Dendritic cell treated with granulocyte-macrophage colony-stimulating factor and Interleukin-4, amounts not matched to agents 40 ng/mL and 50 ng/mL, for 4 days (primary cell): ENCODE measurements around the gene CSMD2.

Source experiments
- H3K27ac Mint-ChIP-seq: one replicate; pipeline ENCODE4 v1.8.0; 2022; ENCODE audit warnings: mild to moderate bottlenecking, mixed read lengths
- H3K27me3 Mint-ChIP-seq: one replicate; pipeline ENCODE4 v1.8.0; 2022; ENCODE audit warnings: mild to moderate bottlenecking, mixed read lengths
- H3K36me3 Mint-ChIP-seq: one replicate; pipeline ENCODE4 v1.8.0; 2022; ENCODE audit warnings: low read depth, mixed read lengths
- H3K4me1 Mint-ChIP-seq: one replicate; pipeline ENCODE4 v1.8.0; 2022; ENCODE audit warnings: low read depth, mixed read lengths
- H3K4me3 Mint-ChIP-seq: one replicate; pipeline ENCODE4 v1.8.0; 2022; ENCODE audit warnings: mild to moderate bottlenecking, moderate library complexity, mixed read lengths
- H3K9me3 Mint-ChIP-seq: one replicate; pipeline ENCODE4 v1.8.0; 2022; ENCODE audit warnings: mixed read lengths
- intact Hi-C: fragments of 100-400 bp; cut with micrococcal nuclease; formaldehyde crosslinking; loops from one replicate; pipeline ENCODE4 v1.15.0; 2022

Gene CSMD2

GRCh38 chr1:33874636-33875035 lies 290.4 kb downstream of the CSMD2 start:
- no peaks in the 10 kb centered on the region for H3K9me3 Mint-ChIP-seq
- no peaks in the 10 kb centered on the region for H3K27me3 Mint-ChIP-seq
- intact Hi-C loops, result no loop called here
- no peak overlapping the region for H3K4me3 Mint-ChIP-seq
- H3K36me3 Mint-ChIP-seq, result no peaks in the 10 kb centered on the region
- H3K27ac Mint-ChIP-seq, result no peak overlapping the region
- H3K4me1 Mint-ChIP-seq, result no peaks in the 10 kb centered on the region

- H3K4me1 Mint-ChIP-seq, result no peaks in the 10 kb centered on the region
- no peaks in the 10 kb centered on the region for H3K9me3 Mint-ChIP-seq
- no peak overlapping the region for H3K27ac Mint-ChIP-seq
- H3K36me3 Mint-ChIP-seq, result no peaks in the 10 kb centered on the region
- no peak overlapping the region for H3K4me3 Mint-ChIP-seq
- no peaks in the 10 kb centered on the region for H3K27me3 Mint-ChIP-seq
- intact Hi-C loops, result no loop called here
Observed at GRCh38 chr1:33872683-33873082, 292.3 kb downstream of the CSMD2 start.

GRCh38 chr1:33872275-33872674 lies 292.8 kb downstream of the CSMD2 start:
- no peaks in the 10 kb centered on the region for H3K27me3 Mint-ChIP-seq
- H3K4me1 Mint-ChIP-seq, result no peaks in the 10 kb centered on the region
- intact Hi-C loops, result no loop called here
- no peak overlapping the region for H3K4me3 Mint-ChIP-seq
- H3K9me3 Mint-ChIP-seq, result no peaks in the 10 kb centered on the region
- H3K36me3 Mint-ChIP-seq, result no peaks in the 10 kb centered on the region
- H3K27ac Mint-ChIP-seq, result no peak overlapping the region

GRCh38 chr1:33867684-33868083 lies 297.3 kb downstream of the CSMD2 start:
- peaks cover 1% of the 10 kb centered on the region for H3K27me3 Mint-ChIP-seq
- intact Hi-C loops, result no loop called here
- H3K4me3 Mint-ChIP-seq, result no peak overlapping the region
- H3K9me3 Mint-ChIP-seq, result no peaks in the 10 kb centered on the region
- H3K4me1 Mint-ChIP-seq, result no peaks in the 10 kb centered on the region
- no peak overlapping the region for H3K27ac Mint-ChIP-seq
- H3K36me3 Mint-ChIP-seq, result no peaks in the 10 kb centered on the region

- Mint-ChIP-seq H3K4me3 (no peak overlapping the region), H3K27ac (no peak overlapping the region), H3K27me3 (peaks cover 1% of the 10 kb centered on the region), H3K9me3 (no peaks in the 10 kb centered on the region), H3K4me1 (no peaks in the 10 kb centered on the region), H3K36me3 (no peaks in the 10 kb centered on the region)
- intact Hi-C loops, result no loop called here
Observed at GRCh38 chr1:33866281-33866680, 298.7 kb downstream of the CSMD2 start.

DNA sequence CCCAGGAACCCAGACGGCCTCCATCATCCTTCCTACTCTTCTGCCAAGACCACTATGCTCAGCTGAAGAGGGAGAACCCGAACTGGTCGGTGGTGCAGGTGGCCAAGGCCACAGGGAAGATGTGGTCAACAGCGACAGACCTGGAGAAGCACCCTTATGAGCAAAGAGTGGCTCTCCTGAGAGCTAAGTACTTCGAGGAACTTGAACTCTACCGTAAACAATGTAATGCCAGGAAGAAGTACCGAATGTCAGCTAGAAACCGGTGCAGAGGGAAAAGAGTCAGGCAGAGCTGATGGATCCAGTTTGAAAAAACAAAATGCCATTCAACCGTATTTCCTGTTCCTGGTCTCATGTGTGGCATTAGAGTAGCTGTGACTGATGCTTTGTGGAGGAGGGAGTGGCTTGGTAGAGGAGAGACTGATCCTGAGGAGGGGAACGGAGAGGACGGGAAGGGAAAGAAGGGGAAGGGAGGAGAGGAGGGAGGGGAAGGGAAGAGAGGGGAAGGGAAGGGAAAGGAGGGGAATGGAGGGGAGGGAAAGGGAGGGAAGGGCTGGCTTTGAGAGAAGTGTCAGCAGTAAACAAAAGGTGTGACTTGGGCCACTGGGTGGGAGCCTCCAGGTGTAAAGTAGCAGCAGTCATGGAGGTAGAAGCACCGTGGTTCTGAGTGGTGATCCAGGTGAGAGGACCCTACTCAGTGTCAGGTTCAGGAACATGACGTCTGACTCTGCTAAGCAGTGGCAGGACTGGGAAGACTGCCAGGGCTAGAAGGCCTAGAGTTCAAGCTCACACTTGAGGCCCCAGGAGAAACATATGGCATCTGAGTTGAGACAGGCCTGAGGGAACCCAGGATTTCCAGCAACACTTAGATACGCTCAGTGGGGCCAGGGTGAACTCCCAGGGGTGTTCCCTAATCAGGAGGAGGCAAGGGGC lies 300.3 kb downstream of the CSMD2 start:
- intact Hi-C loops, result no loop called here
- Mint-ChIP-seq H3K9me3 (no peaks in the 10 kb centered on the region), H3K27ac (no peak overlapping the region), H3K4me1 (no peaks in the 10 kb centered on the region), H3K27me3 (peaks cover 1% of the 10 kb centered on the region), H3K4me3 (no peak overlapping the region), H3K36me3 (no peaks in the 10 kb centered on the region)

DNA sequence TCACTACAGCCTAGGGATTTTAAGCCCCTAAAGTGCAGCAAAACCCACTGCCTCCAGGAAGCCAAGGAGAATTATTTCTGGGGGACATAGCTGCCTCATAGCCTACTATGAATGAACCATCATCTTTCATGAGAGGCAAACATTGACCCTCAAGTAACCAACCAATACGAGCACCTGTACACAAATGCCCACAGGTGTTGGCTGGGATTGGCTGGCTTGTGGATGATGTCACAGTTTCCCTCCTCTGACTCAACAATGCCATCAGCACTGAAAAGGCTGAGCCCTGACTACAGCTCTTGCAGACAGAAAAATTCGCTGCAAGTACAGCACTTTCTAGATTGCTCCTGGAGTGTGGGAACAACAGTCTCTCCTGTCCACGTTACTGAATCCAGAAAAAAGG lies 301.3 kb downstream of the CSMD2 start, which contains the start of gene HMGB4:
TSS of gene HMGB4 (plus strand) at position 301 of the 400 bp plus-strand sequence. CDS start 113 bp downstream, outside the sequence.
- H3K36me3 Mint-ChIP-seq, result no peaks in the 10 kb centered on the region
- no peak within 1 kb of the TSS for H3K4me3 Mint-ChIP-seq
- intact Hi-C loops, result no loop called here
- H3K27ac Mint-ChIP-seq, result no peak within 1 kb of the TSS
- H3K27me3 Mint-ChIP-seq, result peaks cover 1% of the 10 kb centered on the region
- H3K9me3 Mint-ChIP-seq, result no peaks in the 10 kb centered on the region
- no peaks in the 10 kb centered on the region for H3K4me1 Mint-ChIP-seq

GRCh38 chr1:33860671-33861070 lies 304.4 kb downstream of the CSMD2 start:
- Mint-ChIP-seq H3K4me3 (no peak overlapping the region), H3K36me3 (no peaks in the 10 kb centered on the region), H3K27ac (no peak overlapping the region), H3K4me1 (no peaks in the 10 kb centered on the region), H3K27me3 (no peaks in the 10 kb centered on the region), H3K9me3 (no peaks in the 10 kb centered on the region)
- intact Hi-C loops, result no loop called here

- Mint-ChIP-seq H3K4me1 (no peaks in the 10 kb centered on the region), H3K9me3 (no peaks in the 10 kb centered on the region), H3K36me3 (no peaks in the 10 kb centered on the region), H3K27ac (no peak overlapping the region), H3K4me3 (no peak overlapping the region), H3K27me3 (peaks cover 1% of the 10 kb centered on the region)
- intact Hi-C loops, result no loop called here
Observed at GRCh38 chr1:33854091-33854490, 310.9 kb downstream of the CSMD2 start.

GRCh38 chr1:33853431-33853830 lies 311.6 kb downstream of the CSMD2 start:
- H3K27me3 Mint-ChIP-seq, result peaks cover 1% of the 10 kb centered on the region
- intact Hi-C loops, result no loop called here
- H3K4me3 Mint-ChIP-seq, result no peak overlapping the region
- H3K27ac Mint-ChIP-seq, result no peak overlapping the region
- H3K9me3 Mint-ChIP-seq, result no peaks in the 10 kb centered on the region
- no peaks in the 10 kb centered on the region for H3K4me1 Mint-ChIP-seq
- H3K36me3 Mint-ChIP-seq, result no peaks in the 10 kb centered on the region

DNA sequence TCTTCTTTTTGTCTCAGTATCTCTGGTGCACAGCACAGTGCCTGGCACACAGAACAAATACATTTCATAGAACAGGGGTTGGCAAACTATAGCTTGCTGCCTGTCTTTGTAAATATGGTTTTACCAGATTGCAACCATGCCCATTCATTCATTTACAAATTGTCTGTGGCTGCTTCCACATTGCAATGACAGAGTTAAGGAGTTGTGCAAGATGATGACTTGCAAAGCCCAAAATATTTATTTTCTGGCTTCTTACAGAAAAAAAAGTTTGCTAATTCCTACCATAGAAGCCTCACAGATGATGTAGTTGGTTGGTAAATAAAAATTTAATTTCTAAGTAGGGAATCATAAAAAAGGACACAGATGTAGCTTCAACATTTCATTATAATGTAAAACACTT lies 312.3 kb downstream of the CSMD2 start:
- intact Hi-C loops, result no loop called here
- H3K9me3 Mint-ChIP-seq, result no peaks in the 10 kb centered on the region
- no peaks in the 10 kb centered on the region for H3K36me3 Mint-ChIP-seq
- H3K27me3 Mint-ChIP-seq, result peaks cover 1% of the 10 kb centered on the region
- no peak overlapping the region for H3K27ac Mint-ChIP-seq
- H3K4me3 Mint-ChIP-seq, result no peak overlapping the region
- H3K4me1 Mint-ChIP-seq, result no peaks in the 10 kb centered on the region

DNA sequence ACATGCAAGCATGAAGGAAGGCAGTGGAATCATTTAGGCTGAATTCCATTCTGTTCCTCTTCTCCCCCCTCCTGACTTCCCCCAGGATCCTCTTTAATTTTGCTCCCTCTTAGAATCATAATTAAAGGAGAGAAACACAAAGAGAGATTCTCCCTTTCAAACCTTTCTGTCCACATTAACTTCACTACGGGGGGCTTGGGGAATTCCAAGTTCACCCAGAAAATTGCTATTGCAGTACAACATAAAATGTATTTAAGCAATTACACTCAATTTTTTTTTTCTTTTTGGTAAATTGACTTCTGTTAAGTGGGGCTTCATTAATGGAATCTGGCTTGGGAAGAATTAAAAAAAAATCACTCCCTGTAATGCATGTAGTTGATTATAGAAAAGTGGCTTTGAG lies 314.5 kb downstream of the CSMD2 start:
- Mint-ChIP-seq H3K27me3 (peaks cover 1% of the 10 kb centered on the region), H3K4me1 (no peaks in the 10 kb centered on the region), H3K36me3 (no peaks in the 10 kb centered on the region), H3K4me3 (no peak overlapping the region), H3K9me3 (no peaks in the 10 kb centered on the region), H3K27ac (no peak overlapping the region)
- intact Hi-C loops, result no loop called here

GRCh38 chr1:33849211-33849610 lies 315.8 kb downstream of the CSMD2 start:
- intact Hi-C loops, result no loop called here
- no peaks in the 10 kb centered on the region for H3K4me1 Mint-ChIP-seq

GRCh38 chr1:33848205-33848937 lies 316.7 kb downstream of the CSMD2 start:
- Mint-ChIP-seq H3K9me3 (no peaks in the 10 kb centered on the region), H3K36me3 (no peaks in the 10 kb centered on the region), H3K4me1 (no peaks in the 10 kb centered on the region), H3K4me3 (no peak overlapping the region), H3K27ac (no peak overlapping the region), H3K27me3 (peaks cover 1% of the 10 kb centered on the region)
- intact Hi-C loops, result no loop called here

More at GRCh38 chr1:33849211-33849610, 315.8 kb downstream of the CSMD2 start:
- Mint-ChIP-seq H3K36me3 (no peaks in the 10 kb centered on the region), H3K27me3 (peaks cover 1% of the 10 kb centered on the region), H3K27ac (no peak overlapping the region), H3K9me3 (no peaks in the 10 kb centered on the region), H3K4me3 (no peak overlapping the region)
